ENCODE results near the gene GRK1. TPM values are rescaled to one million over a fixed set of nuclear protein-coding genes. Genes with fewer than 3 reads are reported as not detected.

The GRK1 gene
- polyA plus RNA-seq, 3 donors = 0.06 to 0.30 (median 0.11) TPM

- no peak for DNase-seq
These were observed 35.5 kb upstream of the GRK1 start for GRCh38 chr13:113631341-113632095.

DNA sequence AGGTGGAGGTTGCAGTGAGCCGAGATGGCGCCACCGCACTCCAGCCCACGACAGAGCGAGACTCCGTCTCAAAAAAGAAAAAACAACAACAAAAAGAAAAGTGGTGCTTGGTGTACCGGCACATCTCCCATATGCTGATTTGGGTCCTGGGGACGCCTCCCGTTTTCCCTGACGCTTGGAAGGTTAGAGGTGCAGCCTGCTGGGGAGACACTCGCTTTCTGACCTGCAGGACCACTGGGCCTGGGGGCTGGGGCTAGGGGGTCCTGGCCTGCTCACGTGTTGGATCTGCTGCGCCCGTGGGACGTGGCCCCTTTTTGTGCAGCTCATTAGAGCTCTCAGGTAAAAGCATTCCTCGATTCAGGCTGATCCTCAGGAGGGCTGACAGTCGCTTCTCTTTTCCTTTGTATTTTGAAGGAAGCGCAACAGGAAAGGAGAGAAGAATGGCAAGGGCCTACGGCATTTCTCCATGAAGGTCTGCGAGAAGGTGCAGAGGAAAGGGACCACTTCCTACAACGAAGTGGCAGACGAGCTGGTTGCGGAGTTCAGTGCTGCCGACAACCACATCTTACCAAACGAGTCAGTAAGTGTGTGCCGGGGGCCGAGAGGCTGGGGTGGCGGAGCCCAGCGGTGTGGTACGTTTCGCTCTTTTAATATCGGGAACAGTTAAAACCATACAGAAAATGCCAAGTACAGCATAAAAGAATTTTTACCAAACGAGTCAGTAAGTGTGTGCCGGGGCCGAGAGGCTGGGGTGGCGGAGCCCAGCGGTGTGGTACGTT, 34.1 kb upstream of the GRK1 start:
- no peak for DNase-seq

GRCh38 chr13:113633485-113633873, 33.5 kb upstream of the GRK1 start:
- DNase-seq = no peak

DNA sequence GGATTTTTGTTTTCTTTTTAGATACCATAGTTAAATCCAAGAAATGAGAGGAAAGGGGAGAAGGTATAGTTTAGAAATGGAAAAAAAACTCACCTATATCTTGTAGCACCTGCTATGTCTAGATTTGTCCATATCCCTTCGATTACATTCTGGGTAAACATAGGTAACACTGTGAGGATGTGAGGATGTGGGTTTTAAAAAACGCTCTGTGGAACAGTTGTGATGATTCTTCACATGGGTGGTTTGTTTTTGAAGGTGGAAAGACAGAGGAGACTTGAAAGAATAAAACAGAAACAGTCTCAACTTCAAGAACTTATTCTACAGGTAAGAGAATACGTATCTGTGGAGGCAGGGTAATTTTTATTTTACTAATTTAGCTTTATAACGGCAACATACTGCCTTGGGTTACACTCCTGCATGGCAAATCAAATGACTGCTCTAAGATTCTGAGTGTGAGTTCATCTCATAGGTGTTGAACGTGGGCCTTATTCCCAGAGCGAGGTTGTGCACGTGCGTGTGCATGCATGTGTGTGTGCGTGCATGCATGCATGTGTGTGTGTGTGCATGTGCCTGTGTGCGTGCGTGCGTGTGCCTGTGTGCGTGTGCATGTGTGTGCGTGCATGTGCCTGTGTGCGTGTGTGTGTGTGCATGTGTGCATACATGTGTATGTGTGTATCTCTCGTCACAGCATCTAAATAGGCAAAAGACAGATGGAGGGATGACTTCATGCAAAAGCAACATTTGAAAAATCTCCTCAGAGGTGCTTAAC, 32.6 kb upstream of the GRK1 start:
- no peak for DNase-seq

- DNase-seq = no peak
These were observed 32.0 kb upstream of the GRK1 start for GRCh38 chr13:113635048-113635420.

- no peak for DNase-seq
These were observed 31.3 kb upstream of the GRK1 start for GRCh38 chr13:113635709-113636108.

- no peak for DNase-seq
These were observed 30.6 kb upstream of the GRK1 start for GRCh38 chr13:113636266-113636963.

GRCh38 chr13:113637262-113638160, 29.5 kb upstream of the GRK1 start:
- DNase-seq = no peak

DNA sequence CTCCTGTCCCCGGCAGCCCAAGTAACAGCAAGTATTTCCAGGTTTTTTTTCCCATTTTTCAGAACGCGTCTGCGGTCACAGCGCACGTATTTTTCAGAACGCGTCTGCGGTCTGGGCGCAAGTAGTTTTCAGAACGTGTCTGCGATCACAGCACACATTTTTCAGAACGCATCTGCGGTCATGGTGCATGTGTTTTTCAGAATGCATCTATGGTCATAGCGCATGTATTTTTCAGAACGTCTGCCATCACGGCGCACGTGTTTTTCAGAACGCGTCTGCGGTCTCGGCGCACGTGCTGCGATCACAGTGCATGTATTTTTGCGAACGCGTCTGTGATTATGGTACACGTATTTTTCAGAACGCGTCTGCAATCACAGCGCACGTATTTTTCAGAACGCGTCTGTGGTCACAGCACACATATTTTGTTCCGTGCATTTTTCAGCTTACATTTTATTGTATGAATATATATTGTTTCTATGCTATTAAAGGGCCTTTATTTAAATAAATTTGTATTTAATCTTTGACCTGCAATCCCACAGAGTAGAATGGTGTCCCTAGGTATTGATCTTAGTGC, 28.8 kb upstream of the GRK1 start:
- no peak for DNase-seq

DNA sequence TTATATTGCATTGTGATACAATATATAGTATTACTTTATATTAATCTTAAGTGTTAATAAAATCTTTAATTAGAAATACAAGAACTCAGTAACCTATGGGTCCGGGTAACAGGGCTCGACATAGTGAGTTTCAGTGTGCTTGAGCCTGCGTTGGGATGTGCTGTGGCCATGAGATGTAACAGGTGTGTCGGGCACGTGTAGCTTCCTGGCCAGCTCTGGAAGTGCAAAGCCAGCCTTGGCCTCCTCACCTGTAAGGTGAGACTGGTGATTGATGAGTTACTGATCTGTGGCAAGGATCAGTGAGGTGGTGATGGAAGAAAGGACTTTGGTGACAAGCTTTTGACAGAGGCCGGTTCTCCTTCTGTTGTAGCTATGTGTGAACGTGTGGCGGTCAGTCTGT, 28.2 kb upstream of the GRK1 start:
- DNase-seq = no peak

DNA sequence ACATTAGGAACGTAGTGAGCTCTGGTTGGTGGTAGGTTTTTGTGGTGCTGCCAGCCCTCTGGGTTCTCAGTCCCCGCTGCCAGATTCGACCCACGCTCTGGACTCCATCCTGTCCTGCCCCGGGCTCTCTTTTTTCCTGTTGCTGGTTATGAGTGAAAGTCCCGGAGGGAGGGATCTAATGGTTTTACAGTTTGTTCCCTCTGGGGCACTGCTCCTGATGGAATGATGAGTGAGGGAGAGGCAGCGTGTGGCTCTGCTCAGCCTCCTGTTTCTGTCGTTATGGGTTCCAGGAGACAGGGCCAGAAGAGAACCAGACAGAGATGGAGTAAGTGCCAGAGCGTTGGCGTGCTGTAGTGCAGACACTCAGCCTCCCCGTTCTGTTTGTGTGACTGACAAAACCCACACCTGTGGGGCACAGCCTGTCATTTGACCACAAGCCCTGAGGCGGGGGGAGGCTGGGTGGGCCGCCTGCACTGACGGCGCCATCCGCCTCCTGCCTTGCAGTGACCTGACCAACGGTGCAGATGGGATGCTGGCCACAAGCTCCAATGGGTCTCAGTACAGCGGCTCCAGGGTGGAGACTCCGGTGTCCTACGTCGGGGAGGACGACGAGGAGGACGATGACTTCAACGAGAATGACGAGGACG, 27.3 kb upstream of the GRK1 start:
- no peak for DNase-seq

- DNase-seq = no peak
These were observed 25.6 kb upstream of the GRK1 start for GRCh38 chr13:113641426-113641825.

GRCh38 chr13:113642563-113642962, 24.5 kb upstream of the GRK1 start:
- DNase-seq = no peak

- no peak for DNase-seq
These were observed 23.4 kb upstream of the GRK1 start for GRCh38 chr13:113643593-113643992.

- DNase-seq = no peak
These were observed 22.2 kb upstream of the GRK1 start for GRCh38 chr13:113644800-113645199.

DNA sequence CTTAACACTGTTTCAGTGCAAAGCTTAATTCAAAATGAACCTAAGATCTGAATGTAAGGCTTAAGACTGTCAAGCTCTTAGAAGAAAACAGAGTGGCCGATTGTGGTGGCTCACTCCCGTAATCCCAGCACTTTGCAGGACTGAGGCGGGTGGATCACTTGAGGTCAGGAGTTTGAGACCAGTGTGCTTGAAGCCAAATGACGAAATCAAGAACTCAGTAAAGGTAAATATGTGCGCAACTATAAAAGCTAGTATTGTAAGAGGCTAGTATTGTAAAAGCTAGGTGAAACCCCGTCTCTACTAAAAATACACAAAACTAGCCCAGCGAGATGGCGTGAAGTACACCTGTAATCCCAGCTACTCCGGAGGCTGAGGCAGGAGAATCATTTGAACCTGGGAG, 21.7 kb upstream of the GRK1 start:
- no peak for DNase-seq

DNA sequence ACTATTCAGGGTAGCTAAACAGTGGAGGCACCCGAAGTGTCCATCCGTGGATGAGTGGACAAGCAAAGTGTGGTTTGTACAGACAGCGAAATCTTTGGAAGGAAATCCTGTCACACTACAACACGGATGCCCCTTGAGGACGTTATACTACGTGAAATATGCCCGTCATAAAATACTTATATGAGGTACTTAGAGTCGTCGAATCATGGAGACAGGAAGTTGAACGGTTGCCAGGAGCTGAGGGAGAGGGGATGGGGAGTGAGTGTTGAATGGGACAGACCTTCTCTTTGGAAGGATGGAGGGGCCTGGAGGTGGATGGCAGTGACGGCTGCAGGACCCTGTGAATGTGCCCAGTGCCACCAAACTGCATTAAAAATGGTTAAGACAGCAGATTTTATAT, 20.6 kb upstream of the GRK1 start:
- no peak for DNase-seq

DNA sequence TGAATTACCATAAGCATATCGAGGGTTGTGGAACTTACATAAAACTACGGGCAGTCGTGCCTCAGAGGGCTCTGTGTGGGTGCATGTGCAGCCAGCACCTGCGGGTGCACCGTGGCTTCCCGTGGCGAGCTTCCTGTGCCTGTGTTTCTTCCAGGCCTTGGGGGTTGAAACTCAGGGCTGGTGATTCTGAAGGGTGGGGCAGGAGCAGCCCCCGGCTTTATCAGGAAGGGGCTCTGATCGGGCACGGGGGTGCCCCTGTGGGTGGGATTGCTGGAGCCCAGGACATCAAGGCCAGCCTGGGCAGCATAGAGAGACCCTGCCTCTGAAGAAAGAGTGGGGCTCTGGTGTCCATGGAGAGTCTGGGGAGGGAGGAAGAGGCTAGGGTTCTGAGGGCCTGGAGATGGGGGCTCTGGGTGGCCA, 20.1 kb upstream of the GRK1 start:
- DNase-seq = no peak

DNA sequence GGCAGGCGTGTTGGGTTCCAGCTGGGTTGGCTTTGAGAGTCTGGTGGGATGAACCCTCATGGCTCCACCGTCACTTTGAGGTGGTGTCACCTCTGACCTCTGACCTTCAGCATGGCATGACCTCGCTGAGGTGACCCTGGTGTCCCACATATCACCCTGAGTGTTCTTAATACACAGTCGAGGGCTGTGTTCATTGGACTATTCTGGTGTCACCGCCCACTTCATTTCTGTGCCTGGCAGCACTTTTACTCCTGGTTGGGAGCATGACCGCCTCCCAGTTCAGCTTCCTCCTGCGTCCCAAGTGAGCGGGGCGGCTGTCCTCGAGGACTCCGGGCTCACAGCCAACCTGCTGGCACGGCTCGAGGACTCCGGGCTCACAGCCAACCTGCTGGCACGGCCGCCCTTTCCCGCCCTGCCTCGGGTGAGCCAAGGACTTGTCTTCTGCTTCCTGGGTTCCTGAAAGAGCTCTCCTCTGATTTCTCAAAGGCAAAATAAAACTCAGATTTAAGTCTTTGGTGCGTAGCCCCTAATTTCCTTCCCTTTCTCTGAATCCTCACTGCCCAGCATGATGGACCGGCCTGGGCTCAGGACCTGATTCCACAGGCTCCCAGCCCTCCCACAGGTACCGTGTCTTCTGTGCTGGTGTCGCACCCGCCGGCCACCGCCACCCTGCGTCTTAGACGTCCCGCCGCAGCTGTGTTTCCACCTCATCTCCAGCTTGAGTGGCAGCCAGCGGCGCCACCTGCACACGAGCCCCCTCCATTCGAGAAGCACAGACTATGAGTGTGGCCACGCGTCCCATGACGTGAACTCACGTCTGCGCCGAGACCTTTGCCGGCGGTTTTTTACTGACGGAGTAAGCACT, 19.4 kb upstream of the GRK1 start:
- DNase-seq = no peak

Measured in renal pelvis (tissue), 4 donors.